HEK293 (cell line): ENCODE data around the gene ASB5.

Experiments used
- CTCF ChIA-PET: fragments of 350-600 bp; formaldehyde crosslinking; extraction: SDS; loops from one replicate; lab custom pipeline; 2021; ENCODE audit warnings: antibody characterized with exemption; lab: Yijun Ruan, JAX
- POLR2A ChIA-PET: fragments of 300-600 bp; formaldehyde crosslinking; extraction: SDS; loops from one replicate; lab custom pipeline; 2020; ENCODE audit warnings: antibody characterized with exemption, inconsistent platforms; lab: Yijun Ruan, JAX
- H3K27ac ChIP-seq: fragments of 200-500 bp; sonication (Bioruptor generic); 2 replicates; pipeline ENCODE4 v1.5.1; 2014; ENCODE audit warnings: low read depth, low read length, control low read depth, inconsistent platforms; ENCODE audit errors: extremely low read depth
- H3K36me3 ChIP-seq, 2 experiments: fragments of 200-500 bp in 1 of 2; sonication (Bioruptor generic) in 1 of 2; 1 replicate in 1 of 2; 2 replicates in 1 of 2; pipeline ENCODE4 v1.5.1; 2014 to 2017; ENCODE audit warnings: inconsistent platforms in 2 of 2, low read length in 2 of 2; ENCODE audit not compliant: control insufficient read depth in 2 of 2, insufficient read depth in 1 of 2
- H3K4me1 ChIP-seq: fragments of 200-500 bp; sonication (Bioruptor generic); 2 replicates; pipeline ENCODE4 v1.5.1; 2014; ENCODE audit warnings: mild to moderate bottlenecking, low read length, inconsistent platforms; ENCODE audit not compliant: control insufficient read depth, insufficient read depth
- H3K4me3 ChIP-seq: 2 replicates; pipeline ENCODE4 v1.5.1; 2011; ENCODE audit warnings: low read depth, mild to moderate bottlenecking, control low read depth, low read length, moderate library complexity
- H3K9me3 ChIP-seq: fragments of 200-500 bp; sonication (Bioruptor generic); 2 replicates; pipeline ENCODE4 v1.5.1; 2014; ENCODE audit warnings: low read depth, low read length, inconsistent platforms; ENCODE audit not compliant: control insufficient read depth, insufficient read depth
- ATF2 ChIP-seq: fragments of 450-650 bp; formaldehyde crosslinking; IDR thresholded peaks from 2 replicates; pipeline ENCODE4 v1.5.1; 2016; ENCODE audit warnings: missing biosample characterization, missing genetic modification characterization, low read depth
- BCL11A ChIP-seq: fragments of 450-650 bp; formaldehyde crosslinking; IDR thresholded peaks from 2 replicates; pipeline ENCODE4 v1.5.1; 2016; ENCODE audit warnings: low read depth, missing biosample characterization, missing genetic modification characterization
- HOXC10 ChIP-seq: sonication (generic); formaldehyde crosslinking; IDR thresholded peaks from 2 replicates; pipeline ENCODE4 v1.8.1; 2023; ENCODE audit warnings: mild to moderate bottlenecking, missing genetic modification reagents
- INSM2 ChIP-seq: fragments of 450-650 bp; formaldehyde crosslinking; IDR thresholded peaks from 2 replicates; pipeline ENCODE4 v1.5.1; 2016; ENCODE audit warnings: missing biosample characterization, missing genetic modification characterization
- KLF8 ChIP-seq: fragments of 450-650 bp; formaldehyde crosslinking; IDR thresholded peaks from 2 replicates; pipeline ENCODE4 v1.5.1; 2016; ENCODE audit warnings: missing biosample characterization, missing genetic modification characterization
- MEIS1 ChIP-seq: sonication (generic); formaldehyde crosslinking; IDR thresholded peaks from 2 replicates; pipeline ENCODE4 v1.8.1; 2022; ENCODE audit warnings: missing genetic modification reagents, mild to moderate bottlenecking, borderline replicate concordance
- PRDM10 ChIP-seq: fragments of 450-650 bp; formaldehyde crosslinking; IDR thresholded peaks from 2 replicates; pipeline ENCODE4 v1.5.1; 2016; ENCODE audit warnings: missing biosample characterization, missing genetic modification characterization
- PRDM4 ChIP-seq: fragments of 450-650 bp; formaldehyde crosslinking; IDR thresholded peaks from 2 replicates; pipeline ENCODE4 v1.5.1; 2017; ENCODE audit warnings: missing biosample characterization, missing genetic modification characterization
- ZEB2 ChIP-seq: fragments of 450-650 bp; formaldehyde crosslinking; IDR thresholded peaks from 2 replicates; pipeline ENCODE4 v1.5.1; 2016; ENCODE audit warnings: missing biosample characterization, missing genetic modification characterization
- ZNF146 ChIP-seq: fragments of 450-650 bp; formaldehyde crosslinking; IDR thresholded peaks from 2 replicates; pipeline ENCODE4 v1.5.1; 2016; ENCODE audit warnings: missing biosample characterization, missing genetic modification characterization
- ZNF221 ChIP-seq: fragments of 450-650 bp; formaldehyde crosslinking; IDR thresholded peaks from 2 replicates; pipeline ENCODE4 v1.5.1; 2017; ENCODE audit warnings: missing biosample characterization, missing genetic modification characterization, borderline replicate concordance
- ZNF394 ChIP-seq: fragments of 450-650 bp; formaldehyde crosslinking; IDR thresholded peaks from 2 replicates; pipeline ENCODE4 v1.5.1; 2016; ENCODE audit warnings: missing biosample characterization, missing genetic modification characterization, mild to moderate bottlenecking, moderate library complexity, borderline replicate concordance
- ZNF529 ChIP-seq: fragments of 450-650 bp; formaldehyde crosslinking; IDR thresholded peaks from 2 replicates; pipeline ENCODE4 v1.5.1; 2017; ENCODE audit warnings: missing genetic modification characterization, missing biosample characterization; ENCODE audit not compliant: insufficient replicate concordance
- ZNF654 ChIP-seq: fragments of 450-650 bp; formaldehyde crosslinking; IDR thresholded peaks from 2 replicates; pipeline ENCODE4 v1.5.1; 2016; ENCODE audit warnings: low read depth, missing biosample characterization, missing genetic modification characterization
- ZNF704 ChIP-seq: fragments of 450-650 bp; formaldehyde crosslinking; IDR thresholded peaks from 2 replicates; pipeline ENCODE4 v1.5.1; 2016; ENCODE audit warnings: missing biosample characterization, missing genetic modification characterization
- ZNF830 ChIP-seq: fragments of 450-650 bp; IDR thresholded peaks from 2 replicates; pipeline ENCODE4 v1.5.0; 2018; ENCODE audit warnings: missing biosample characterization, missing genetic modification characterization, low read depth, mild to moderate bottlenecking, moderate library complexity
- ZSCAN5A ChIP-seq: fragments of 450-650 bp; formaldehyde crosslinking; IDR thresholded peaks from 2 replicates; pipeline ENCODE4 v1.5.1; 2016; ENCODE audit warnings: missing biosample characterization, missing genetic modification characterization

ASB5 gene

GRCh38 chr4:176274441-176274840, 5.4 kb upstream of the ASB5 start:
- Histone ChIP-seq H3K27ac (no peak overlapping the region), H3K4me1 (peaks cover 3% of the 10 kb centered on the region; the same call in 1 of the 2 replicates)
- TF ChIP-seq ATF2 (tag by site-specific recombination) (peak; percentile 50; the same call in 1 of the 2 replicates), BCL11A (tag by site-specific recombination) (no peak)
- TF ChIP-seq, all 188 proteins: peak for 1
- CTCF ChIA-PET, result interaction anchor here (0.7 kb wide), 1 partner anchor 303 kb away, joined by 3 read pairs; no protein-coding TSS in a partner anchor
- POLR2A ChIA-PET, result no interaction called here
- Histone ChIP-seq H3K4me3 (no peak overlapping the region), H3K36me3 (no peaks in the 10 kb centered on the region), H3K9me3 (no peaks in the 10 kb centered on the region)

GRCh38 chr4:176273736-176274135, 4.7 kb upstream of the ASB5 start:
- H3K4me3 ChIP-seq, result no peak overlapping the region
- no peaks in the 10 kb centered on the region for H3K9me3 ChIP-seq
- H3K36me3 ChIP-seq, result no peaks in the 10 kb centered on the region
- ChIA-PET POLR2A (no interaction called here), CTCF (no interaction called here)
- H3K27ac ChIP-seq, result no peak overlapping the region
- H3K4me1 ChIP-seq, result peaks cover 3% of the 10 kb centered on the region; the same call in 1 of the 2 replicates
- TF ChIP-seq ZNF394 (no peak), INSM2 (tag by site-specific recombination) (no peak), ZNF654 (no peak), PRDM4 (tag by site-specific recombination) (no peak), ZNF704 (no peak), ZSCAN5A (tag by site-specific recombination) (no peak), ZEB2 (tag by site-specific recombination) (no peak), ZNF146 (tag by site-specific recombination) (no peak), KLF8 (tag by site-specific recombination) (no peak), ZNF529 (no peak), HOXC10 (CRISPR knock-in tag) (no peak), MEIS1 (CRISPR knock-in tag) (no peak), PRDM10 (tag by site-specific recombination) (no peak), ZNF221 (tag by site-specific recombination) (no peak), ZNF830 (tag by site-specific recombination) (no peak)
